ENCODE measurements around the gene MUC5AC.

The MUC5AC gene

DNA sequence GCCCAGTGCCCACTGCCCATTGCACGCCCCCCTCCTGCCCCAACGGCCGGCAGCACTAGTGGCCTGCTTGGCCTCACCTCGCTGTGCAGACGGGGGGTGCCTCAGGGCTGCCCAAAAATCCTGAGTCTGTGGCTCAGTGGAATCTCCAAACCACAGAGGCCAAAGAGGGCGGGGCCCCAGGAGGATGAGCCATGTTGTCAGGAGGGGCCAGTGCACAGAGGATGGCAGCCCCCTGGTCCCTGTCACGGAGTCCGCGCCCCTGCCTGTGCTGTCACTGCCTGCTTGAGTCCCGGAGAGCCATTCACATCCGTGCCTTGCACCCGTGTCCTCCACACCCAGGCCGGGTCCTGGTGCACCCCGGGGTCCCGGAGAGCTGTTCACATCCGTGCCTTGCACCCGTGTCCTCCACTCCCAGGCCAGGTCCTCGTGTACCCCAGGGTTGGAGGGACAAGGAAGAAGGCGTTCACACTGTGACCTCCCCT is 36.4 kb upstream of the MUC5AC start:
- DNase-seq = no peak

DNA sequence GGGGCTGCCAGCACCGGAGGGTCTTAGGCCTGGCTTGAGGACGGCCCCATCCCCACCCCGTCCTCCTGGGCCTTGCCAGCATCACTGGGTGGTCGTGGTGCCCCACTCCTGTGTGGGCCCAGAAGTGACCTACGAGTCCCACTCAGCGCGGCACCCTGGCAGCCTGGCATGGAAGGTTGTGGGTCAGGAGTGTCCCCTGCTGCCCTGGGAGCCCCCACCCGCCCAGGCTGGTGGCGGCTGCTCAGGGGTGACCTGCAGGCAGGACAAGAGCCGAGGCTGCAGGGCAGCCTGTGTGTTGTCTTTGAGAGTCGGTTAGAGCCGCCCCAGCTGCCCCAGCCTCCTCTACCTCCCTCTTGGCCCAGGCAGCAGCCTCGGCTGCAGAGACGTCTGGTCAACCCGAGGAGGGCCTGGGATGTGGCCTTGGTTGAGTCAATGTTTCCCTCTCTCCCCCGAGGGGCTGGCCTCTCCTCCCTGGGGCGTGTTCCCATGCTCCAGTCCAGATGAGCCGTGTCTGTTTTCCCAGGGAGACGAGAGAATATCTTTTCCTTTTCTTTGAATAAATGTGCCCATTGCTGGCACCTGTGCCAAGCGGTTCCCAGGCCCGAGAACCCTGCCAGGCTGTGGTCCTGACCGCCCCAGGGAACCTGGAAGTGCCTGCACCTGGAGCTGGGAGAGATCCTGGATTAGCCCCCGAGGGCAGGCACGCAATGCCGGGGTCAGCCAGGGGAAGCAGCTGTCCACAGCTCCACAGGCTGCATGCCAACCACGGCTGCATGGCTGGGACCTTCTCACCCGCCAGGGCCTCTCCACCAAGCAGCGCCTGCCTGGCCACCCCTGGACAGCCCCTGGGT is 35.7 kb upstream of the MUC5AC start:
- peak; percentile 19 for DNase-seq

DNA sequence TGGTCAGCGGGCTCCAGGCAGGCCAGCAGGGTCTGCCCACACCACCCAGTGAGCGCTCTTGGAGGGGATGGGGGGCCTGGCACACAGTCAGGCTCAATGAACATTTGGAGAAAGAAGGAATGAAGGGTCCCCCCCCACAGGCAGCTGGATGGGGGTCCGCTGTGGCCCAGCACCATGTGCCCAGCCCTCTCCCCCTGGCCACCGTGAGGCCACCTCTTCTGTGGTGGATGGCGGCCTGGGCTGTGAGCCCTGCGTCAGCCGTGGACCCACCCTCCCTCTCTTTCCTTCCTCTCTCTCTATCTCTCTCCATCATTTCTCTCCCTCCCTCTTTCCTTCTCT is 35.1 kb upstream of the MUC5AC start:
- DNase-seq = no peak

DNA sequence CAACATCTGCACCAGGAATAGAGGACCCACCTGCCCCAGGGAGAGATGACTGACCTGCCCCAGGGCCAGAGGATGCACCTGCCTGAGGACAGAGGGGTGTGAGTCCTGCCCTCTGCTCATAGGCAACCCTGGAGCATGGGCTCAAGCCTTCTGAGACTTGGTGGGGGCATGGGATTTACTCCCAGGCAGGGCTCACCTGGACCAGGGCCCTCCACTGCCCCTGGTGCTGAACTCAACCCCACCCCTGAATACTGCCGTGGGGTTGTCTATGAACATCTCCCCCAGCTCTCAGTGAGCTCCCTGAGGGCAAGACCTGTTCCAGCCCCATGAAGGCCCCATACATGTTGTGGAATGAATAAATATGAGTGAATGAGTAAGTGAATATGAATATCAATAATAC is 33.8 kb upstream of the MUC5AC start:
- no peak for DNase-seq

DNA sequence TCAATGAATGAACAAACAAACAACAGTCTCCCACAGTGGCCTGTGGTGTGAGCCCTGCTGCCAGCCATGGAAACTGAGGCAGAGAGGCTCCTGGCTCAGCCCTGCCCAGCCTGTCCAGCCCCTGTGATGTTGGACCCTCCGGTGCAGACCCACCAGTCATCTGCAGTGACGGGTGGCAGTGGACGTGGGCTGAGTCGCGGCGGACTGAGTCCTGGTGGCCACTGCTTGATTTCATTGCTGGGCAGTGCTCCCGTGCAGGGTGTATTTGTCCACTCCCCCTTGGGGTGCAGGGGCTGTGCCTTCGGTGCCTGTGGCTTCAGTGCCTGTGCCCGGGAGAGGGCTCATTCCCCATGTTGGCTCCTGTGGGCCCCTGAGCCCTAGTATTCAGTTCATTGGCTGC is 31.9 kb upstream of the MUC5AC start:
- no peak for DNase-seq

DNA sequence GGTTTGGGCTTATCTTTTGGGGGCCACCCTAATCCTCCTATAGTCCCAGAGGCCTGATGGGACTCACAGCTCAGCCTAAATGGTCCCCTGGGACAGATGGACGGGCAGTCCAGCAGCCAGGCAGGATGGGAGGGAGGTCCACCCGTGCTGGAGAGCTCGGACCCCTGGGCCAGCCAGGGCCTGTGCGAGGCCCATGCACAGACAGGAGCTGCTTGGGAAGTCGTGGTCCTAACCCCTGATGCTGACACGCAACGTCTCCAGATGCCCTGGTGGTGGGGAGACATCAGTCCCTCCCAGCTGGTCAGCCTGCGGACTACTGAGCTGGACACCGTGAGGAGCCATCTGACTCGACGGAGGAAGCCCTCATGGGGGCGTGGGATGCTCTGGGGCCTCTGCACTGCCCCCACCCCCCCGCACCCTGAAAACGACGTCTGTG is 31.2 kb upstream of the MUC5AC start:
- no peak for DNase-seq

DNA sequence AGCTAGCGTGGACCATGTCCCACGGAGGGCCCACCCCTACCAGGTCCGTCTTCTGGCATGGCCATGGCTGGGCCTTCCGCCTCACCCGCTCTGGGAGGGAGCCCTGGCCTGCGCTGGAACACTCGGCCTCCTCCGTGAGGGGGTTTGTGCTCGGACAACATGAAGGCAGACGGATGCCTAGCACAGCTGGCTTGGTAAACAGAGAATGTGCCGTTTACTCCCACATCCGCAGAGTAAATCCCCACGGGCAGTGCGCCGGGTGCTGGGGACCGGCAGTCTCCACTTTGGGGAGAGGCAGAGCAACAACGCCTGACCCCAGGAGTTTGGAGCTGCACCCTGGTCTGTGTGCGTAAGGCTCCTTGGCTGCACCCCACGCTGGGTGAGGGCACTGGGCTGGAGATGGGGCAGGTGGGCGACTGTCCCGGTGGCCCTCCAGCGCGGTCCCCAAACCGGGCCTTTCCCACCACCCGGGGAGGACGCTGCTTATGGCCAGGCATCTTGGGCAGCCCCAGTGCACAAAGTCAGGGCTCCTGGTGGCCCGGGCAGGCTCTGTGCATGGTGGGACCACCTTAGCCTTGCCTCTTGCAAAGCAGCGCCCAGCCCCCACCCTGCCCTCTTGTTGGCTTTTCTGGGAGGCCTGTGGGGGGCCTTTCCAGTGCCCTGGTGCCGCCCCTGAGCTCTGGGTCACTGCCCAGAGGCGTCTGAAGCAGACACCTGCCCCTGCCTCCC is 30.7 kb upstream of the MUC5AC start:
- no peak for DNase-seq

DNA sequence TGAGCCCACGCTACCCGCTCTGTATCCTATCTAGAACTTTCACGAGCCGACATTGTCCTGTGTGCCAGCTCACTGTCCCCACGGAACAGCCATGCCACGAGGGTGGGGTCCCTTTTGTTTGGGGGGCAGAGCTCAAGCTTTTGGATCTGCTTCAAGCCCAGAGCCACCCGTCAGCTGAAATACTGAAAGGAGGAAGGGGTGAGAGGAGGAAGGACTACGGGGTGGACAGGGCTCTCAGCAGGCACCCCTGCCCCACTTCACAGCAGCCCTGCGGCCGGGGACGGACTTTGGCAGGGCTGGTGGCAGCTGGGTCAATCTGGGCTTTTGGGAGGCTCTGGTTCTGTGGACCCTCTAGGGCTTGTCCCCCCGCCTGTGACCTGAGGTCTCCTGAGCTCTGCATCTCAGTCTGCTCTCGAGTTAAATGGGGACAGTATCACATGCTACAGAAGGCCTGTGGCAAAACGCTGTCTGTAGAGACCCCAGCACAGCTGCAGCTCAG is 30.0 kb upstream of the MUC5AC start:
- DNase-seq = no peak

DNA sequence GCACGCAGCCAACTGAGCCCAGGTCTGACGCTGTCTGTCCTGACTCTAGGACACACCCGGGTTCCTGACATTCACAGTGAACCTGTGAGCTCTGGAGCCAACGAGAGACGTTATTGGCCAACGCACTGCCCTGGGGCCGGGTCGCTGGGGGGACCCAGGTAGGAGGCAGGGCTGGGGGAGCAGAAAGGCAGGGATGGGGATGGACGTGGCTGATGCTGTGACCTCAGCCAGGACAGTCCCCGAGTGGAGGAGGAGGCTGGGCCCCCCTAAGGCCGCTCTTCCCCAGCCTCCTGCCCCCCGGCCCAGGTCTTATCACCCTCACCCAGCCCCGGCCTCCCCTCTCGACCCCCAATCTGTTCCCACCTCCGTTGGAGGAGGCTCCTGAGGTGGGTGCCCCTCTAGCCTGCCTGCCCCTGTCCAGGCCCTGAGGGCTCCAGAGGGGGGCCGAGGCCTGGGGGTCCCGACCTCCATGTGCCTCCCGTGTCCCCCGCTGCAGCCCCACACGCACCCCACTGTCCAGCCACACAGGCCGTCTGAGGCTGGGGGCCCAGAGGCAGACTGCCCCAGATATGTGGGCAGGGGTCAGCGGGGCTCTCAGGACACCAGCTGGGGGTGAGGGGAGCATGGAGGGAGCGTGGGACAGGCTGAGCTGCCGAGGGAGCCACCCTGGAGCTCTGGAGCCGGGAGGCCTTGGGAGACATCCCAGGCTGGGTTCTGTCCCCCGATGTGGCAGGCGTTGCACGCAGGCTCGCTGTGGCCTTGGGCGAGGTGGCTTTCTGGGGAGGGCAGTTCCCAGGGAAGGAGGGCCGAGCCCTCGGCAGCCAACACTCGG is 29.2 kb upstream of the MUC5AC start:
- DNase-seq = no peak

DNA sequence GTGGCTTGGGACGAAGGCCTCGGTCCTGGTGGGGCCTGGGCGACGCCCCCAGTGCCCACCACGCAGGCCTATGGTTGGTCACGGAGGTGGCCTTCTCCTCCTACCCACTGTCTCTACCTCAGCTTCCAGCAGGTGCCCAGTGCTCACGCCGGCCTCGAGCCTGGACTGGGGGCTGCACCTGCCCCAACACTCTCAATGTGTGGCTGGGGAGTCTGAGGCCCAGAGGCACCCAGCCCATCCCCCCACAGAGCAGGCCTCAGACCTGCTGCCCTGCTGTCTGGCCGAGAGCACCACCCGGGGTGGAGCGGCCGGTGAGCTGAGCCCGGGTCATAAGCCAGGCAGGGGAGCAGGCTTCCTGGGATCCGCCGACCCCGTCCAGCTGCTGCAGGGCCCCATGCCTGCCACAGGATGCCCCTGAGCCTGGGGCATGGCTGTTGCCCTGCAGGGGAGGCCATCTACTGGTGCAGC is 28.6 kb upstream of the MUC5AC start:
- DNase-seq = no peak

DNA sequence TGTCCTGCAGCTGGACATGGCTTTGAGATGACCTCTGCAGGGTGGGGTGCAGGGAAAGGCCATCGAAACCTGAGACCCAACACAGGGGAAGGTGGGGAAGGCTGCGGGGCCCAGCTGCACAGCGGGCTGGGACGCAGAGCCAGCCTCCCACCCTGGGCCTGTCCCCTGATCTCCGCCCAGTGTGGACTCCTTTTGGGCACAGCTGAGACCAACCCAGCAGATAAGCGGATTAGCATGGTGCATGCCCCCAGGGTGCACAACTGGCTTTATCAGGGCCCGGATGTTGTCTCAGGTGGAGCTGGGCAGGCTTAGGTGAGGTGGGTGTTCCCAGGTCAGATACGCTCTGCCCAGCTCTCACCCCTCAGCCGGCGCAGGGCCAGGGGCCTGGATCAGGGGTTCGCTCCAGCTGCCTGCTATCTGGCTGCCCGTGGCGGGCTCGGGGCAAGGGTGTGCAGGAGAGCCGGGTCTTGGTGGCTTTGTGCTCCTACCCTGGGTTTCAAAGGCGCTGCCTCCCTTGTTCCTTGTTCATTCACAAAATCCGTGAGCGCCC is 28.1 kb upstream of the MUC5AC start:
- DNase-seq = no peak

DNA sequence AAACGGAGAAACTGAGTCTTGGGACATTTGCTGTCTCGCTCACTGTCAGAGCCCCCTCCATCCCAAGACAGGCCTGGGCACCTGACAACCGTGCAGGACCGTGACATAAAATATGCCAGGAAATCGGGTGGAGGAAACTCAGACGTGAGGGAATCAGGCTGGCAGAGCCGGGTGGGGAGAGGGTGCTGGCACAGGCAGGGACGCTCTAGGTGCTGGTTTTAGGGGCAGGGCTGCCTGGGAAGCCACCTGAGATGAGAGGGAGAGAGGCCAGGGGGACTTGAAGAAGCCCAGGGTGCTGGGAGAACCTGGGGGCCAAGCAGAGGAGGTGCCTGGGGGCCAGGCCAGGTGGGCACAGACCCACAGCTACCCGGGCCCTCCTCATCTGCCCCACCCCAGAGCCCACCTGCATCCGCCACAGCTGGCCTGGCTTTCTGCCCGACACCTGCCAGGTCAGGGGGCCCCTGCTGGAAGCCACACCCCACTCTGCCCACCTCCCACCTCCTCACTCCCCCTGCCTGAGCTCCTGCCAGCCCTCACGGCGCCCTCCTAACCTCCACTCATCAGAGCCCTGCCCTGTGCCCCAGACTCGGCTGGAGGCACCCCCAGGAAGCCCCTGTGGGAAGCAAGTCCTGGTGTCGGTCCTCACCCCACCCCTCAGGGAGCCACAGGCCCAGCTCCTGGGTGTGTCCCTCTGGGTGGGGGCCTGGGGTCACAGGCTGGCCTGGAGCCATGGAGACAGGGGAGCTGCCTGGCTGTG is 27.3 kb upstream of the MUC5AC start:
- DNase-seq = no peak

DNA sequence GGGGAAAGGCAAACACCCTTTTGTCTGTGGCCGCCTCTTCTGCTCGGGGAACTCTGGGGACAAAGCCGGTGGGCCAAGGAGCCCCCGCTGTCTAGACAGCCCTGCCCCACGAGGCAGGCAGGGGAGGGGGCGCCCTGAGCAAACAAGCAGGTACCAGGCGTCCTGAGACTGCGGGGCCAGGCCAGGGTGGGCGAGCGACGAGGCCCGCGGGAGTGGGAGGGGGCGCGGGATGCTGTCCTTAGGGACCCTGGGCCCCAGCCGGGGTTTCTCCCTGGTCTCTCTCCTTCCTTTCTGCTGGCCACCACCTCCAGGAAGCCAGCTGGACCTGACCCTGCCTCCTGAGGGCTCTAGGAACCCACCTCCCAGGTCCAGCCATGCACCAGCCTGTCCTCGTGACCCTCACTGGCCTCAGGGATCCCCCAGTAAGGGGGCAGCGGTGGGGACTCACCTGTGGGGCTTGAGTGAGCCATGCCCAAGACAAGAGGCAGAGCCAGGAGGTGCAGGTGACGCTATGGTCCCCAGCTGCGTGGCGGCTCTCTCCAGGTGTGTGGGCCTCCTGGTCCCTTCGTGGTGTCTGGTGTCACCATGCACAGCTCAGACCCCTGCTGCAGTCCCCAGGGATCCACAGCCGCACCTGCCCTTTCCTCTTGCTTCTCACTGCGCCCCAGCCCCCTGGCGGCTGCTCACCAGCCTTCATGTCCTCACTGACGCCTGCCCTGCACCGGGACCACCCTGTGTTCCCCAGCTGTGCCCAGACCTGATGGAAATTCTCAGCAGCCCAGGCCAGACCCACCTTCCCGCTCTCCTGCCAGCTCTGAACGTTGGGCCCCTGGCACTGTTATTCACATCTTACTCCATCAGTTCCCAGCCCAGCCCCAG is 26.5 kb upstream of the MUC5AC start:
- no peak for DNase-seq

DNA sequence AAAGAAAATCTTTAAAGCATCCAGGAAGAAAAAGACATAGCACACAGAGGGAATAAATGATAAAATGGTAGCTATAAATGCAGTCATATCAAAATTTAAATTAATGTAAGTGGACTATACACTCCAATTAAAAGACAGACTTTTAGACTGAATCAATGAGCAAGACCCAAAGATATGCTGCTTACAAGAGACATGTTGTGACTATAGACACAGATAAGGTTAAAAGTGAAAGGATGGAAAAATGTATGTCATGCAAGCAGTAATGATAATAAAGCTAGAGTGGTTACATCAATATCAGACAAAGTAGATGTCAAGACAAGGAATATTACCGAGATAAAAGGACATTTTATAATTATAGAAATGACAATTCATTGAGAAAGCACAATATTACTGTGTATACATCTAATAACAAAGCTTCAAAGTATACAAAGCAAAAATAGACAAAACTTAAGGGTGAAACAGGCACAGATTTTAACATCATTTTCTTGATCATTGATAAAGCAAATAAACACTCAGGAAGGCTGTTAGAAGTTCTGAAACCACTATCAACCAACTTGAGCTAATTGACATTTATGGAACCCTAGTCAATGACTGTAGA is 22.8 kb upstream of the MUC5AC start:
- DNase-seq = no peak

DNA sequence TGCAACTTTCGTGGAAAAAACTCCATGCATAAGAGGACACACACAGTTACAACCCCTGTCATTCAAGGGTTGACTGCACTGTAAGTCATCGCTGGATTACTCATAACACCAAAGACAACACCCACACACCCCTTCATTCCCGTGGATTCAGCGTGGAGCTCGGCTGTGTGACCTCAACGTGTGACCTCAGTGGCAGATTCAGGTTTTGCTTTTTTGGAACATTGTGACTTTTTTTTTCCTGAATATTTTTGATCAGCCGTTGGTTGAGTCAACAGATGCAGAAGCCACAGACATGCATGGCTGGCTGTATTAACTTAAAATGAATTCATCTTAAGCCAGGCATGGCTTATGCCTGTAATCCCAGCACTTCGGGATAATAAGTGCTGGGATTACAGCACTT is 19.7 kb upstream of the MUC5AC start:
- DNase-seq = peak; percentile 63

DNA sequence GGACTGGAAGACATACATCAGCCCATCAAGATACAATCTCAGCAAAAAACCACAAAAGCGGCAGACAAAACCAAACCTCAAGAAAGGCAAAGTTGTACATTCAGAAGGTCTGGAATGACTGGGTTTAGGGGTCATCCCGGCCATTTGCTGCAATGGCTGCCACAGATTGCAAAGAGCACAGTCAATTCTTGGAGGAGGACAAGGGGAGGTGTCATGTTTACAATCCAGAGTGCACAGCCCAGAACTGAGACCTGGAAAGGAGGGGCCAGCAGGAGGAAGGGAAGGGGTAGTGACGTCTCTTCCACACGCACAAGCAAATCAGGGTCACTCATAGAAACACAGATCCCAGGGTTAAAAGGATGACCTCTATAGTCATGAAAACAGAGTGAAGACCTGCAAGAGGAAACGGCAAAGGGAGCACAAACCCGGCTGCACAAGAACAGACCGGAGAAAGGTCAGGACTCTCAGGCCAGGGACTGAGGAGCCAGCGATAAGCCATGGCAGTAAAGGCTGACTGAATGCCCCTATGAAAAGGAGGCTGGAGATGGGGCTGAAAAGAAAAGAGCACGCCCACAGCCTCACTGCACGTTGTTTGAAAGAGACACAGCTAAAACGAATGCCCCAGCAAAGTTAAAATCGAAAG is 18.2 kb upstream of the MUC5AC start:
- DNase-seq = peak; percentile 15

DNA sequence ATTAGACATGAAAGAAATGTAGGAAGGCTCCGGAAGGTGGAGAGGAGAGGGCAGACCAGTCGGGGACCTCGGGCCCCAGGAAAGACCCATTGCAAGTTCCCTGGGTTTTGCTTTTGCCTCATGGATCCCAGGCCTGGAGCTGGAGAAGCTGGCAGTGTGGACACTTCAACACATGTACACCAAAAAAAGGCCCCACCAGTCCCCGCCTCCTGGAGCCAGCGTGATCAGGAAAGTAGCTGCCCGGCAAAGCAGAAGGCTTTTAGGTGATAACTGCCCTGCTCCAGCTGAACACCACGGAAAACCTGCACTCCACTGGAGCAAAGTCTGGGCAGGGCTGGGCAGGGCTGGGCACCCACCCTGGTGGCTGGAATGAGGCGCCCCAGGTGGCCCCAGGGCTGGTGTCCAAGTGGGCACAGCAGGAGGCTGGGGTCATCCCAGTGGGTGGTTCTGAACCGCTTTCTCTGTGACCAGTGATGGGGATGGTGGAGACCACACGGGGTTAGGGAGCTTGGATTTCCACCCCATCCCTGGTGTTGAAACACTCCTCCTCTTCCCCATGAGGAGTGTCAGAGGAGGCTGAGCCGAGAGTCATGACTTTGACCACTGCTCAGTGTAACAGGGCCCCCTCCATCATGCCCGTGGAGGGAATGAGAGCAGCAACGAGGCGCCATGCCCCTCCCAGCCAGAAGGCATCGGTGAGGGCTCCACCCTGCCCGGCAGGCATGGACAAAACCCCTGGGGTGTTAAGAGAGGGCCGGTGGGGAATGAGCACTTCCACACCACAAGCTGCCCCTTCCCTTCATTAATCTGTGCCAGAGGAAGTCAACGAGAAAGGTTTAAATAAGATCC is 16.9 kb upstream of the MUC5AC start:
- no peak for DNase-seq

DNA sequence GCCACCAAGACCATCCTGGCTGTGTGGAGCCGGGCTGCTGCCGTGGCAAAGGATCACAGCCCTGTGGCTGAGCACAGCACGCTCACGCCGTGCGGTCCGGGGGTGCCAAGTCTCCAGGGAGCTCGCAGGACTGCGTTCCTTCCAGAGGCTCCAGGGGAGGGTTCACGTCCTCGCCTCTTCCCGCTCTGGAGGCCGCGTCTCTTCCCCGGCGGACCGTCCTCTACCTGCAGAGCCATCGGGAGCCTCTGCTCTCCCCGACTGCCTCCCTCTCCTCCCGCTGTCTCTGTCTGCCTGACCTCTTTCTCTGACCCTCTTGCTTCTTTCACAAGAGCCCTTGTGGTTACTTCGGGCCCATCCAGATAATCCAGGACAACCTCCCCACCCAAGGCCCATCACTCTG is 11.4 kb upstream of the MUC5AC start:
- no peak for DNase-seq

DNA sequence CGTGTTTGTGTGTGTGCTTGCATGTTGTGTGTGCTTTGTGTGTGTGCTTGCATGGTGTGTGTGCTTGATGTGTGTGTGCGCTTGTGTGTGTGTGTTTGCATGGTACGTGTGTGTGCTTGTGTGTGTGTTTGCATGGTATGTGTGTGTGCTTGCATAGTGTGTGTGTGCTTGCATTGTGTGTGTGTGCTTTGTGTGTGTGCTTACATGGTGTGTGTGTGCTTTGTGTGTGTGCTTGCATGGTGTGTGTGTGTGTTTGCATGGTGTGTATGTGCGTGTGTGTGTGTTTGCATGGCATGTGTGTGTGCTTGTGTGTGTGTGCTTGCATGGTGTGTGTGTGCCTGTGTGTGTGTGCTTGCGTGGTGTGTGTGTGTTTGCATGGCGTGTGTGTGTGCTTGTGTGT is 10.0 kb upstream of the MUC5AC start:
- DNase-seq = no peak
